Measurements from ENCODE around the gene SIRT6.

The SIRT6 gene

GRCh38 chr19:4189641-4190040 lies 7.3 kb upstream of the SIRT6 start:
- no peak for TF ChIP-seq CTCF (conservative IDR thresholded peaks at IDR 0.05; ENCODE audit: control insufficient read depth, insufficient read depth, low read depth, low read length)
- no peak for DNase-seq (ENCODE audit: low read depth)
- H3K4me3 ChIP-seq (ENCODE audit: control insufficient read depth, low read depth, low read length) = no peak overlapping the region

- DNase-seq (ENCODE audit: low read depth) = no peak
- H3K4me3 ChIP-seq (ENCODE audit: control insufficient read depth, low read depth, low read length) = no peak overlapping the region
- TF ChIP-seq CTCF (conservative IDR thresholded peaks at IDR 0.05; ENCODE audit: control insufficient read depth, insufficient read depth, low read depth, low read length) = no peak
Measured at GRCh38 chr19:4187313-4188122, 5.2 kb upstream of the SIRT6 start.

GRCh38 chr19:4186087-4186993 lies 4.0 kb upstream of the SIRT6 start:
- peak; percentile 69 for DNase-seq (ENCODE audit: low read depth)
- no peak overlapping the region for H3K4me3 ChIP-seq (ENCODE audit: control insufficient read depth, low read depth, low read length)

GRCh38 chr19:4185413-4186086 lies 3.2 kb upstream of the SIRT6 start:
- no peak for DNase-seq (ENCODE audit: low read depth)
- no peak overlapping the region for H3K4me3 ChIP-seq (ENCODE audit: control insufficient read depth, low read depth, low read length)
- TF ChIP-seq CTCF (conservative IDR thresholded peaks at IDR 0.05; ENCODE audit: control insufficient read depth, insufficient read depth, low read depth, low read length) = no peak

More at GRCh38 chr19:4186087-4186993, 4.0 kb upstream of the SIRT6 start:
- peak; percentile 86 for TF ChIP-seq CTCF (conservative IDR thresholded peaks at IDR 0.05; ENCODE audit: control insufficient read depth, insufficient read depth, low read depth, low read length)

- DNase-seq (ENCODE audit: low read depth) = no peak
- no peak for TF ChIP-seq CTCF (conservative IDR thresholded peaks at IDR 0.05; ENCODE audit: control insufficient read depth, insufficient read depth, low read depth, low read length)
- H3K4me3 ChIP-seq (ENCODE audit: control insufficient read depth, low read depth, low read length) = no peak overlapping the region
Measured at GRCh38 chr19:4184718-4185352, 2.5 kb upstream of the SIRT6 start.
